Measurements from ENCODE around the gene NHP2. TPM values are rescaled to one million over a fixed set of nuclear protein-coding genes. Genes with fewer than 3 reads are reported as not detected.

NHP2 gene
- total RNA-seq, 1 donor from 2014 or later: 57.5 TPM

- peak; percentile 76 for TF ChIP-seq CTCF (IDR thresholded peaks at IDR 0.05)
- ATAC-seq (peak; percentile 75), DNase-seq (peak; percentile 79)
- no peaks in the 10 kb centered on the region for H3K27me3 ChIP-seq (ENCODE audit: low read depth)
- no peaks in the 10 kb centered on the region for H3K9me3 ChIP-seq
- no peak overlapping the region for H3K4me3 ChIP-seq
- peaks cover 3% of the 10 kb centered on the region for H3K4me1 ChIP-seq
- H3K27ac ChIP-seq: no peak overlapping the region
- intact Hi-C loops (cut with DNase I): no loop called here
- peaks cover 100% of the 10 kb centered on the region for H3K36me3 ChIP-seq
Measured at GRCh38 chr5:178145965-178146820, 7.5 kb downstream of the NHP2 start.

- H3K9me3 ChIP-seq: no peaks in the 10 kb centered on the region
- no peak overlapping the region for H3K4me3 ChIP-seq
- DNase-seq: no peak
- H3K27me3 ChIP-seq (ENCODE audit: low read depth): no peaks in the 10 kb centered on the region
- ATAC-seq: peak; percentile 31 to 58
- H3K4me1 ChIP-seq: no peaks in the 10 kb centered on the region
- peaks cover 98% of the 10 kb centered on the region for H3K36me3 ChIP-seq
- no peak for TF ChIP-seq CTCF (IDR thresholded peaks at IDR 0.05)
- no peak overlapping the region for H3K27ac ChIP-seq
- intact Hi-C loops (cut with DNase I): no loop called here
Measured at GRCh38 chr5:178143901-178144300, 9.8 kb downstream of the NHP2 start.

- intact Hi-C loops (cut with DNase I): no loop called here
- no peaks in the 10 kb centered on the region for H3K27me3 ChIP-seq (ENCODE audit: low read depth)
- H3K9me3 ChIP-seq: no peaks in the 10 kb centered on the region
- DNase-seq (no peak), ATAC-seq (no peak)
- no peak overlapping the region for H3K27ac ChIP-seq
- no peaks in the 10 kb centered on the region for H3K4me1 ChIP-seq
- H3K4me3 ChIP-seq: no peak overlapping the region
- H3K36me3 ChIP-seq: peaks cover 96% of the 10 kb centered on the region
- TF ChIP-seq CTCF (IDR thresholded peaks at IDR 0.05): no peak
Measured at GRCh38 chr5:178143246-178143645, 10.4 kb downstream of the NHP2 start.

- no peak for ATAC-seq
- H3K27me3 ChIP-seq (ENCODE audit: low read depth): no peaks in the 10 kb centered on the region
- intact Hi-C loops (cut with DNase I): no loop called here
- H3K36me3 ChIP-seq: peaks cover 96% of the 10 kb centered on the region
- DNase-seq: no peak
- no peak overlapping the region for H3K27ac ChIP-seq
- H3K4me1 ChIP-seq: no peaks in the 10 kb centered on the region
- no peaks in the 10 kb centered on the region for H3K9me3 ChIP-seq
- no peak for TF ChIP-seq CTCF (IDR thresholded peaks at IDR 0.05)
- no peak overlapping the region for H3K4me3 ChIP-seq
Measured at GRCh38 chr5:178142642-178143041, 11.0 kb downstream of the NHP2 start.

GRCh38 chr5:178141550-178141949, 12.1 kb downstream of the NHP2 start:
- Histone ChIP-seq H3K36me3 (peaks cover 95% of the 10 kb centered on the region), H3K4me3 (no peak overlapping the region), H3K27me3 (ENCODE audit: low read depth) (no peaks in the 10 kb centered on the region), H3K27ac (no peak overlapping the region), H3K9me3 (no peaks in the 10 kb centered on the region), H3K4me1 (no peaks in the 10 kb centered on the region)
- DNase-seq (no peak), ATAC-seq (no peak)
- intact Hi-C loops (cut with DNase I): no loop called here
- TF ChIP-seq CTCF (IDR thresholded peaks at IDR 0.05): no peak
